Activated CD4-positive, alpha-beta T cell treated with anti-CD3 and anti-CD28 coated beads, Interleukin-2, amount 10 ng/mL, durations not matched to agents 24 days and 14 days (primary cell): ENCODE results near the gene ARHGAP8. TPM values are rescaled to one million over a fixed set of nuclear protein-coding genes. Genes with fewer than 3 reads are reported as not detected.

Source experiments
- DNase-seq: peaks from one replicate; pipeline ENCODE4 v3.0.0; 2022
- H3K27ac Mint-ChIP-seq: one replicate; pipeline ENCODE4 v1.8.0; 2022; ENCODE audit warnings: mild to moderate bottlenecking, mixed read lengths
- H3K27me3 Mint-ChIP-seq: one replicate; pipeline ENCODE4 v1.8.0; 2022; ENCODE audit warnings: mixed read lengths
- H3K36me3 Mint-ChIP-seq: one replicate; pipeline ENCODE4 v1.8.0; 2022; ENCODE audit warnings: low read depth, mild to moderate bottlenecking, mixed read lengths
- H3K4me1 Mint-ChIP-seq: one replicate; pipeline ENCODE4 v1.8.0; 2021; ENCODE audit warnings: mixed read lengths
- H3K4me3 Mint-ChIP-seq: one replicate; pipeline ENCODE4 v1.8.0; 2022; ENCODE audit warnings: mild to moderate bottlenecking, moderate library complexity, mixed read lengths
- H3K9me3 Mint-ChIP-seq: one replicate; pipeline ENCODE4 v1.8.0; 2021; ENCODE audit warnings: mixed read lengths
- intact Hi-C: fragments of 100-400 bp; cut with micrococcal nuclease; formaldehyde crosslinking; loops from one replicate; pipeline ENCODE4 v1.15.1; 2023
- total RNA-seq: library from RNA; stranded (reverse); gene quantifications from 2 replicates; pipeline ENCODE4 v1.2.3, GENCODE V29; 2022

The ARHGAP8 gene
- total RNA-seq, 1 donor from 2014 or later, result 0.12 TPM

DNA sequence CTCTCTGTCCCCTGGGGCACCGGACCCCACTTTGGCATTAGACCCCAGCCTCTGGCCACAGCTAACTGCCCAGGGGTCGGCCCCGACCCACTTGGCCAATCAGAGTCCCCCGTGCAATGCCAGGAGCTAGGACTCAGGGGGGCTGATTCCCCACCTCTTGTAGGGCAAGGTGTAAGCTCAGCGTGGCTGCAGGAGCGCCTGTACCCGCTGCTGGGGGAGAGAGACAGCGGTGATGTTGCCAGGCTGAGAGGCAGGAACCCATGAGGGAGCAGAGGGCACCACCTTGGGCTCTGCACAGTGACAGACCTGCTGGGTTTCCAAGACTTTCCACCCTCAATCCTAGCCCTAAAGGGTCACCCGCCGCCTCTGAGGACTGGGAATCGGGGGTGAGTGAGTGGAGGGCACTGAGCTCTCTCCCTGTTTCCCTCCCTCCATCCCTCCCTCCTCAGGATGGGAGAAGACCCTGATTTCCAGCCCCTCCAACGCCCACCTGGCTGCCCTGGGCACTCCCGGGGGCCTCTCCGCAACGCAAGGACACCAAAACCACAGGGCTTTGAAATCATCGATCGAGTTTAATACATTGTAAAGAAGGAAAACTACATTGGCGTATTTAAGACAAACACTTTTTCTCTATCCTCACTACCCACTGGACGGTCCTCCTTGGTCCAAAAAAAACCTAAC lies 128.4 kb downstream of the ARHGAP8 start:
- Mint-ChIP-seq H3K36me3 (no peaks in the 10 kb centered on the region), H3K27me3 (no peaks in the 10 kb centered on the region), H3K9me3 (peaks cover 4% of the 10 kb centered on the region), H3K4me3 (no peak overlapping the region), H3K4me1 (no peaks in the 10 kb centered on the region), H3K27ac (no peak overlapping the region)
- DNase-seq, result no peak
- intact Hi-C loops, result no loop called here

DNA sequence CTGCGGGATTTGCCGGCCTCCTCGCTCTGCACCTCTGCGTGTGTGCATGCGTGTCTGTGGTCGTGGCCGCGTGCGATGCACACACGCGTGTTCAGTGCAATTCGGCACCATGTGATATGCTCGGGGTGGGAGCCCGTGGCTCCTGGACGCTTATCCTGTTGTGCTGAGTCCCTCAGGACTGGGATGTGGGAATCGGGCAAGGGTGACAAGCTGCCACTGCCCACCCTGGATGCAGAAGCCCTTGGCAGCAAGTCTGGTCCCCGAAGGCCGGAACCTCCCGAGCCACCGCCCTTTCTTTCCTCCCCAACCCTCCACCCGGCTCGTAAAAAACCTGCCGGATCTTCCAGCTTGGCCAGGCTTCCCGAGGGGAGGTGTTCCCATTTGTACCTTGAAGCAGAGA lies 129.2 kb downstream of the ARHGAP8 start:
- no peak overlapping the region for H3K27ac Mint-ChIP-seq
- intact Hi-C loops, result no loop called here
- no peaks in the 10 kb centered on the region for H3K4me1 Mint-ChIP-seq
- no peaks in the 10 kb centered on the region for H3K36me3 Mint-ChIP-seq
- no peaks in the 10 kb centered on the region for H3K27me3 Mint-ChIP-seq
- H3K4me3 Mint-ChIP-seq, result no peak overlapping the region
- peaks cover 2% of the 10 kb centered on the region for H3K9me3 Mint-ChIP-seq
- DNase-seq, result no peak

DNA sequence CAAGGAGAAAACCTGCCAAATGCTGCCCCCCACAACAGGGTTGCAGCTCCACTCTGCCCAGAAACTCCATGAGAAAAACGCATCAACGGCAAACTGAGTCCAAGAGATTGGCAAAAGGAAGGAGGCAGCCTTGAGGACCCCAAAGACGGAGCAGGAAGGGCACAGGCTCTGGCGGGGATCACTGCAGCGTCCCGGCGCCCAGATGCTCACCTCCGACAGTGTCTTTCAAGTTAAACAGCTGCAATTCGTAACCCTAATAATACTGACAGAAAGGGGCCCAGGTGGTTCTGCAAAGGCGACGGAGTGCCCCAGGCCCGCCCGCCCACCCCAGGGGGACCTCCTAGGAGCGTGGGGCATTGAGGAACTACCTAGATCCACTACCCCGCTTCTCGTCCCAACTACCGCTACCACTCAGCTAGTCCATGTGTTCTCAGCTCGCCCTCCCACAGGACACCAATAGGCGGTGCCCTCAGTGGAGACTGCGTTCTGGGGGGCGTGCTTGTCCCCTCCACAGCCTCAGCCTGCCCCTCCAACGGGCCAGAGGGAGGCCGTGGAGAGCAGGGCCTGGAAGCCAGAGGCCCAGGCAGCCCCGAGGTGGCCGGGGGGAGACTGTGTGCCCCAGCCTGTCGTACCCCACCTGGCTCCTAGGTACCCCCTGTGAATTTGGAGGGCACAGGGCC lies 130.0 kb downstream of the ARHGAP8 start:
- H3K36me3 Mint-ChIP-seq, result no peaks in the 10 kb centered on the region
- H3K27me3 Mint-ChIP-seq, result no peaks in the 10 kb centered on the region
- H3K27ac Mint-ChIP-seq, result no peak overlapping the region
- no peaks in the 10 kb centered on the region for H3K9me3 Mint-ChIP-seq
- intact Hi-C loops, result no loop called here
- DNase-seq, result no peak
- no peak overlapping the region for H3K4me3 Mint-ChIP-seq
- H3K4me1 Mint-ChIP-seq, result no peaks in the 10 kb centered on the region

DNA sequence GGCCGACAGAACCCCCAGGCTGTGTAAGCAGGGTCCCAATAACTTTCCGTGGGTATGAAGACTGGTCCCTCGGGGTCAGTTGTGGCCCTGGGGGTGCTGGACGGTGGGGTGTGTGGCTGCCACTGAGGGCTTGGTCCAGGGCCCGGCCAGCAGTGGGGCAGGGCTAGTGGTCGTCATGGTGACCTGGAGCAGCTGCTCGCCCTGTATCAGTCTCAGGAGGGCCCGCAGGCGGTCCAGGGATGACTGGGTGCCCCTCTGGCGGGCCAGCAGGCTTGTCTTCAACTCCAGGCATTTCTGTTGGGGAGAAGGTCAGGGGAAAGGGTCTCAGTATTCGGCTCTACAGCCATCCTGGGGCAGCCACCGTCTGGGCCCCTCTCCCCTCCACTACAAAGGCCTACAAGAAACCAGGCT lies 130.6 kb downstream of the ARHGAP8 start:
- Mint-ChIP-seq H3K27me3 (no peaks in the 10 kb centered on the region), H3K4me3 (no peak overlapping the region), H3K9me3 (no peaks in the 10 kb centered on the region), H3K27ac (no peak overlapping the region), H3K36me3 (no peaks in the 10 kb centered on the region), H3K4me1 (no peaks in the 10 kb centered on the region)
- no peak for DNase-seq
- intact Hi-C loops, result no loop called here

DNA sequence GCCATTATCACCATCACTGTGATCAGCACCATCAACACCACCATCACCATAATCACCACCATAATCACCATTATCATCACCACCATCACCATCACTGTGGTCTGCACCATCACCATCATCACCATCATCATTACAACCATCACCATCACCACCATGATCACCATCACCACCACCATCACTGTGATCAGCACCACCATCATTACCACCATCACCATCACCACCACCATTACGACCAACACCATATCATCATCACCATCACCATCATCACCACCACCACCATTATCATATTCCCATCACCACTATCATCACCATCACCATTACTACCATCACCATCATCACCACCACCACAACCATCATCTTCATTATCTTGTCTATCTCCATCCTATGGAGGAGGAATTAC lies 132.2 kb downstream of the ARHGAP8 start:
- intact Hi-C loops, result no loop called here
- Mint-ChIP-seq H3K27me3 (no peaks in the 10 kb centered on the region), H3K9me3 (no peaks in the 10 kb centered on the region), H3K27ac (no peak overlapping the region), H3K36me3 (no peaks in the 10 kb centered on the region), H3K4me1 (no peaks in the 10 kb centered on the region), H3K4me3 (no peak overlapping the region)
- DNase-seq, result no peak

DNA sequence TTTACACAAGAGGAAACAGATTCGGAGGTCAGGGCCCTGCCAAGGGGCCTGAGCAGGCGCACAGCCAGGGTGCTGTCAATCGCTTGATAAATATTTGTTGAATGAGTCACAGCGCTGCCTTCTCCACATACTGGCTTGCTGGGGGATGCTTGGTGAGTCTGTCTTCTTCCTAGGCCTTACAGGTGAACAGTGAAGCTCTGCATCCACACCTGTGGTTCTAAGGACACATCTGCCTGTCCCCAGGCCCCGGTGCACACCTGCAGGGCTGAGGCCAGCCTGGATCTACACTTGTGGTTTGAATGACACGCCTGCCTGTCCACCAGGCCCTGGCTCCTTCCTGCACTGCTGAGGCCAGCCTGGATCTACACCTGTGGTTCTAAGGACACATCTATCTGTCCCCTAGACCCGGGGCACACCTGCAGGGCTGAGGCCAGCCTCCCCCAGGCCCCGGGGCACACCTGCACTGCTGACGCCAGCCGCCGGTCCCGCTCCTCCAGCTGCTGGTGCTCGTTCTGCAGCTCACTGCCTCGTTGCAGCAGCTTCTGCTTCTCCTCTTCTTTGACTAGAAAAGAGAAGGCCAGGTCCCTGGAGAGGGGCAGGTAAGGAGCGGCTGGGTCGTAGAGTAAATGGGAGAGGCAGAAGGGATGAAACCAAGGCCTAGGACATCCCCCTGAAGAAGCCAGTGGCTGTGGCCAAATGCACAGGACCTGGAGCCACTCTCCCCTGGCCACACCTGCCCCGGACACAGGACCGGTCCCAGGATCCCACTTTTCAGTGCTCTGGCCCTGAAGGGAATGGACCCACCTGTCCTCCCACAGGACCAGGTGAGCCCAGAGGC lies 132.8 kb downstream of the ARHGAP8 start:
- Mint-ChIP-seq H3K4me3 (no peak overlapping the region), H3K27me3 (no peaks in the 10 kb centered on the region), H3K27ac (no peak overlapping the region), H3K9me3 (no peaks in the 10 kb centered on the region), H3K36me3 (no peaks in the 10 kb centered on the region), H3K4me1 (no peaks in the 10 kb centered on the region)
- intact Hi-C loops, result no loop called here
- DNase-seq, result no peak

DNA sequence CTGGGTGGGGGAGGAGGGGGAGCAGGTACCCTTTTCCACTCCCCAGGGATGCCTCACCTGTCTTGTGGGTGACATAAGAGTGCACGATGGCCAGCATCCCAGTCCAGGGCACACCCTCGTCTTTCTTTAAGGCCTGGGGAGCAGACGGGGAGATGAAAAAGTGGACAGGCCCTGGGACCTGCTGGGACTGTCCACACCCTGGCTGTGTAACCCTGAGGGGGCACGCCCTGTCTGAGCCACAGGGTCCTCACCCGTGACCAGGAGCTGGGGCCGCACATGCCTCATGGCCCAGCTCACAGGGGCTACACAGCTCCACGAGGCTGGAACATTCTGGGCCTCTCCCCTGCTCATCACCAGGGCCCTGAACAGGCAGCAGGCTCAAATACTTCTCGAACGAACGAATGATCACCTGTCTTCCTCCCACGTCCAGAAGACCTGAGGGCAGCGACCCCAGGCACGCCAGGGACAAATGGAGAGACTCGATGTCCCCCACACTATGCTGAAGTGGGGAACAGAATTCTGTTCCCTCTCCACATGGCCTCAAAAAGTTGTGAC lies 133.5 kb downstream of the ARHGAP8 start:
- Mint-ChIP-seq H3K4me3 (no peak overlapping the region), H3K27me3 (no peaks in the 10 kb centered on the region), H3K36me3 (no peaks in the 10 kb centered on the region), H3K9me3 (no peaks in the 10 kb centered on the region), H3K4me1 (no peaks in the 10 kb centered on the region), H3K27ac (no peak overlapping the region)
- no peak for DNase-seq
- intact Hi-C loops, result no loop called here

DNA sequence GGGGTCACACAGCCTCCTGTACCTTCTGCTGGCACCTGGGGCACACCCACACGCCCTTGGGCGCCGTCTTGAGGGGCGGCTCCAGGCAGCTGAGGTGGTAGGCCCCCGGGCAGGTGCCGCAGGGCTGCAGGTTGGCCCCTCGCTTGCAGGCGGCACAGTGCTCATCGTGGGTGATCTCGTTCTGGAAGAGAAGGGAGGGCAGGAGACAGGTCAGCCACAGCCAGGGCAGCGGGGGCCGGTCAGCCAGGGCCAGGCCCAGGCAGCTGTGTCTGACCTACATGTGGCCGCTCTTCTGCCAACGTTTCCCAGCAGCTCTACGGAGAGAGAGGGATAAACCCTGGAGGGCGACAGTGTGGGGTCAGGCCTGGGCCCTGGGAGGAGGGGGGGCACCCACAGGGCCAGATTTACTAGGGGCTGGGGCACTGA lies 135.6 kb downstream of the ARHGAP8 start:
- DNase-seq, result no peak
- intact Hi-C loops, result no loop called here
- Mint-ChIP-seq H3K27ac (no peak overlapping the region), H3K4me3 (no peak overlapping the region), H3K4me1 (no peaks in the 10 kb centered on the region), H3K9me3 (no peaks in the 10 kb centered on the region), H3K27me3 (no peaks in the 10 kb centered on the region), H3K36me3 (no peaks in the 10 kb centered on the region)

DNA sequence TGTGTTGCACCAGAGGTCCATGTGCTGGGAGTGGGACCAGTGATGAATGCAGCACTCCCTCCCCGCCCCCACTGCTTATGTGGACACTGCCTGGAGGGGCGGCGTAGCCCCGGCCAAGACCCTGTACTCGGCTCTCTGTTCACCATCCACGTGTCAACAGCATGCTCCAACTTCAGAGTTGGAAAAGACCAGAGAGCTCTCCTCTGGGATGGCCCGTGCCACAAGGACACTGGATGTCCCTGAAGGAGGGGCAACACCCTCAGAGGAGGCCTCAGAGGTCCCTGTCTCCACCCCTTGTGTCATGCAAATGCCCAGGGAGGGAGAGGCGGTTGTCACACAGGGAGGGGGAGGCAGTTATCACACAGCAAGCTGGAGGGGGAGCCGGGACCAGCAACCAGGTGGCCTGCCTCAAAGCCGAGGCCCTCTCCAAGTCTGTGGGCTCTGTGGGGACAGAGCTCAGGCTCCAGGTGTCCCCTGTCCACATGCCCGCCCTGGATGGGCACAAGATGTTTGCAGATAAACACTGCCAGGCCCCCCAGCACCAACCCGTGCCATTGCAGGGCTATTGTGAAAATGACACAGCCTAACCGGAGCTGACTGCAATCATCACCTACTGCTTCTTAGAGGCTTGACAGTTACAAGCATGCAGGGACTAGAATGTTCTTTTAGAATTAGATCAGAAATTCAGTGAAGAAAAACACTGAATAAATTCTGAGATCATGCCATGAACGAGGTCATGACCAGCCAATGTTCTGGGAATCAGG lies 136.3 kb downstream of the ARHGAP8 start:
- Mint-ChIP-seq H3K27ac (no peak overlapping the region), H3K4me3 (no peak overlapping the region), H3K9me3 (no peaks in the 10 kb centered on the region), H3K27me3 (no peaks in the 10 kb centered on the region), H3K4me1 (no peaks in the 10 kb centered on the region), H3K36me3 (no peaks in the 10 kb centered on the region)
- no peak for DNase-seq
- intact Hi-C loops, result no loop called here

DNA sequence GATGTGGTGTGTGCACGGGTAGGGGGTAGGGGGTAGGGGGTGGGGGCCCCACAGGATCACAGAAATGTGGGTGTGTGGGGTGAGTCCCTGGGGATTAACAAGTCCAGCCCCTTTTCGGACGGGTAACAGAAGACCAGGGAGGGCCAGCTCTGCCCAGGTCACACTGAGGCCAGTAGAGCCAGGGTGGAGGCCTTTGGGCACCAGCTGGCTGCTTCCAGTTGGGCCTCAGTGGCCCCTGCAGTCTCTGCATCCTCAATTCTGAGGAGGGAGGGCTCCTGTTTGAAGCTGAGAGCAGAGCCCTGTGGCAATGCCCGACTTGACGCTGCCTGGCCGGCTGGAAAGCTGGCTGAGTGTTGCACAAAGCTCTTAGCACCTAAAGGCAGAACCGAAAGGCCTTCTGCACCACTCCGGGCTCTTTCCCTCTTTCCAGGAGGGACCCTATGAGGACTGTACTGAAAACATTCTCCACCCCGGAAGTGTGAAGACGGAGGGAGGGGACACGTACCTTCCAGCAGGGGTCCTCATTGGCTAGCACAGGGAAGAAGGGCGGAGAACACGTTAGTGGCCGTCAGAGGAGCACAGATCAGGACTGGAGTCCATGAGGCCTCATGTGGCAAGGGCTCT lies 137.0 kb downstream of the ARHGAP8 start:
- Mint-ChIP-seq H3K27me3 (no peaks in the 10 kb centered on the region), H3K4me1 (no peaks in the 10 kb centered on the region), H3K4me3 (no peak overlapping the region), H3K36me3 (no peaks in the 10 kb centered on the region), H3K9me3 (no peaks in the 10 kb centered on the region), H3K27ac (no peak overlapping the region)
- intact Hi-C loops, result no loop called here
- DNase-seq, result no peak

DNA sequence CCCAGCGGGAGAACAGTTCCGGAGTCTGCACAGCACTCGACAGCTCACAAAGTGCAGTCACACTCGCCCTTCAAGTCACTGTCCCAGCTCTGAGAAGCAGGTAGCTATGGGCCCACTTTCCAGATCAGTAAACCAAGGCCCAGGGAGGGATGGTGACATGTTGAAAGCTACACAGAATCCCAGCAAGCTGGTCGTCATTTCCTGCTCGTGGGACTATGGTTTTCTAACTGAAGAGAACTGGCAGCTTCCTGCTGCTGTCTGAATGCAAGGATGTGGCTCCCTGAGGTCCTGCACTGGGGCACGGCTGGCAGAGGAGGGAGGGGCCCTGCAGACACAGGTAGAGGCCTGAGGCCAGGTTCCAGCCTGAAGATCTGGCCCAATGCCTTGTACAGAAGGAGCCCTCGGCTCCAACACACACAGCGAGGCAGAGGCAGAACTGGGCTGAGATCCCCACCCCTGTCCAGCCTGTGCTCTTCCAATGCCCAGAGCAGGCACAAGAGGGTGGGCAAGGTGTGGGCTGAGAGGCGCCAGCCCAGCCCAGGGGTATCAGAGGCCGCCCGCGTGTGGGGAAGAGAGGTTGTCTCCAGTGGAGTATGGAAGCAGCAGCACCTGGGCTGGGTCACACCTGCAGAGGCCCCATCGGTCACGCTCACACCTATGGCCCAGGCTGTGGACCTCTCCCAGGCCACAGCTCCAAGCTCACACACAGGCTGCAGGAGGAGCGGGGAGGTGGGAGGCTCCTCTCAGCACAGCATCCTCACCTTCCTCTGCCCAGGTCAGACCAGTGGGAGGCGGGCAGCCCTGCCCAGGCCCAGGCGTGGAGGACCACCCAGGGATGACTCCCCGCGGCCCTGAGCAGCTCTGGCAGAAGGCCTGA lies 138.3 kb downstream of the ARHGAP8 start:
- Mint-ChIP-seq H3K9me3 (no peaks in the 10 kb centered on the region), H3K27me3 (no peaks in the 10 kb centered on the region), H3K36me3 (no peaks in the 10 kb centered on the region), H3K4me1 (no peaks in the 10 kb centered on the region), H3K27ac (no peak overlapping the region), H3K4me3 (no peak overlapping the region)
- DNase-seq, result no peak
- intact Hi-C loops, result no loop called here

DNA sequence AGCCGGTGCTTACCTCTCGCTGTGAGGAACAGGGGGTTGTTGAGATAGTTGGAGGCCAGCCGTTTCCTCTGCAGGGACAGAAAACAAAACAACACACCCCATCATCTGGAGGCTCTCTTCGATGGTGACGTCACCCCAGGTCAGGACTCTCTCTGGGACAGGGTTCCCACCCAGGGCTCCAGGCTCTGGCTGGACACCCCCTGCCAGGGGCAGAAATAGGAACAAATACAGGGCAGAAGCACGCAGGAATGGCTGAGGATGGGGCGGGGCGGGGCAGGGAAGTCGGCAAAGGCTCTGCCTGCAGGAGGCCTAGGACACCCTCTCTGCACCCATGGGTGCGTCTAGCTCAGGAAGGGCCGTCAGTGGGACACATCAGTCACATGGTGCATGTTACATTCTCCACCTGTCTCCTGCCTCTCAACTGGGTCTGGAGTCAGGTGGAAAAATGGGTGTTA lies 138.9 kb downstream of the ARHGAP8 start:
- no peaks in the 10 kb centered on the region for H3K27me3 Mint-ChIP-seq
- H3K27ac Mint-ChIP-seq, result no peak overlapping the region
- DNase-seq, result no peak
- no peaks in the 10 kb centered on the region for H3K36me3 Mint-ChIP-seq
- no peaks in the 10 kb centered on the region for H3K4me1 Mint-ChIP-seq
- intact Hi-C loops, result no loop called here
- H3K9me3 Mint-ChIP-seq, result no peaks in the 10 kb centered on the region
- no peak overlapping the region for H3K4me3 Mint-ChIP-seq
